Muscle layer of duodenum (tissue), 2 donors: Measurements from ENCODE around the gene FNDC3B.

Source experiments
- H3K27ac ChIP-seq: one replicate; pipeline ENCODE4 v1.7.0; 2013; ENCODE audit warnings: mild to moderate bottlenecking, low read length
- H3K27me3 ChIP-seq: one replicate; pipeline ENCODE4 v1.7.0; 2013; ENCODE audit warnings: low read depth, mild to moderate bottlenecking, control low read depth, low read length
- H3K36me3 ChIP-seq, 2 donors: one replicate each; pipeline ENCODE4 v1.7.0; 2013; ENCODE audit warnings: low read length in 2 of 2, control low read depth in 1 of 2, mild to moderate bottlenecking in 1 of 2; ENCODE audit not compliant: insufficient read depth in 2 of 2, control insufficient read depth in 1 of 2
- H3K4me1 ChIP-seq, 2 donors: one replicate each; pipeline ENCODE4 v1.7.0; 2013; ENCODE audit warnings: low read length in 2 of 2, mild to moderate bottlenecking in 2 of 2, control low read depth in 1 of 2, moderate library complexity in 1 of 2; ENCODE audit not compliant: insufficient read depth in 2 of 2, control insufficient read depth in 1 of 2
- H3K4me3 ChIP-seq, 2 donors: one replicate each; pipeline ENCODE4 v1.7.0; 2013; ENCODE audit warnings: low read length in 2 of 2, low read depth in 1 of 2, mild to moderate bottlenecking in 1 of 2
- H3K9me3 ChIP-seq, 2 donors: one replicate each; pipeline ENCODE4 v1.7.0; 2013; ENCODE audit warnings: low read length in 2 of 2, control low read depth in 1 of 2, mild to moderate bottlenecking in 1 of 2; ENCODE audit not compliant: control insufficient read depth in 1 of 2
- donor health status: healthy.

The FNDC3B gene

DNA sequence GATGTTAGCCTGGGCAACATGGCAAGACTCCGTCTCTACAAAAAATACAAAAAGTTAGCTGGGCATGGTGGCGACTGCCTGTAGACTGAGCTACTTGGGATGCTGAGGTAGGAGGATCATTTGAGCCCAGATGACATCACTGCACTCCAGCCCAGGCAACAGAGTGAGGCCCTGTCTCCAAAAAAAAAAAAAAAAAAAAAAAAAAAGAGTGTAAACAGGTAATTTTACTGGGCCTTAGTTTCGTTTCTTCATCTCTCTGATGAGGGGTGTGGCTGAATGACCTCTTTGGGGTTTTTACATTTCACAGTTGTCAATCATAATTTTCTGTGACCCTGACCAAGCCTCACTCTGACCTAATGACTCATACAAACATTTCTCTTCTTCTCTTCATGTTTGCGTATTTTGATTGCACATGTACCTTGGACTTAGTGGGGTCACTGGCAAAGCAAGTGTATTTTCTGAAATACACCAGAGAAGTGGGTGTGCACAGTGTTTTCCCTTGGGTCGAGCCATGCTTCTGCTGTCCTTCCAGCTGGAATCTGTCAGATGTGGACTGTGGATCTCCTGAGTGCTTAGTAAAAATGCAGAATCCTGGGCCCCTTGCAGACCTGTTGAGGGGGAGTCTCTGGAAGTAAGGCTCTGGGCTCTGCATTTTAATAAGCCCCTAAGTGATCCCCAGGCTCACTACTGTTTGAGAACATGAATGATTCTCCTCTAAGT lies 140.5 kb downstream of the FNDC3B start:
- no peaks in the 10 kb centered on the region for H3K27me3 ChIP-seq
- no peaks in the 10 kb centered on the region for H3K9me3 ChIP-seq
- no peaks in the 10 kb centered on the region for H3K36me3 ChIP-seq
- no peak overlapping the region for H3K27ac ChIP-seq
- no peak overlapping the region for H3K4me3 ChIP-seq
- peaks cover 9 to 43% of the 10 kb centered on the region in 2 donors for H3K4me1 ChIP-seq

DNA sequence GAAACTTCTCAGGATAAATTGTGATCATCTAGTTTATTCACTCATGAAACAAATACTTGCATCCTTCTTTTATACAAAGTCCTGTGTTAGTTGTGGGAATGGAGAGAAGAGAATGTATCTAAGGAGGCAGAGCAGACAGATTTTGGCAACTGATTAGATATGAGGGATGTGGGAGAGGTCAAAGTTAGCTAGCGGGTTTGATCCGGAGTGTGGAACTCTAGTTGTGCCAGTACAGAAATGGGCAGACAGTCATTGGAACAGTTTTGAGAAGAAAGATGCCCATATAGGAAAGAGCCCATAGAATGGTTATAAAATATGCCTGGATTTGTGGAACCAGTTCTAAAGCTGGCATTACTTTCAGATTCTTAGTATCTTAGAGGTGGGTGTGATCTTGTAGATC lies 141.1 kb downstream of the FNDC3B start:
- Histone ChIP-seq H3K9me3 (no peaks in the 10 kb centered on the region), H3K27ac (no peak overlapping the region), H3K36me3 (no peaks in the 10 kb centered on the region), H3K27me3 (no peaks in the 10 kb centered on the region), H3K4me1 (peaks cover 9 to 49% of the 10 kb centered on the region in 2 donors), H3K4me3 (no peak overlapping the region)

DNA sequence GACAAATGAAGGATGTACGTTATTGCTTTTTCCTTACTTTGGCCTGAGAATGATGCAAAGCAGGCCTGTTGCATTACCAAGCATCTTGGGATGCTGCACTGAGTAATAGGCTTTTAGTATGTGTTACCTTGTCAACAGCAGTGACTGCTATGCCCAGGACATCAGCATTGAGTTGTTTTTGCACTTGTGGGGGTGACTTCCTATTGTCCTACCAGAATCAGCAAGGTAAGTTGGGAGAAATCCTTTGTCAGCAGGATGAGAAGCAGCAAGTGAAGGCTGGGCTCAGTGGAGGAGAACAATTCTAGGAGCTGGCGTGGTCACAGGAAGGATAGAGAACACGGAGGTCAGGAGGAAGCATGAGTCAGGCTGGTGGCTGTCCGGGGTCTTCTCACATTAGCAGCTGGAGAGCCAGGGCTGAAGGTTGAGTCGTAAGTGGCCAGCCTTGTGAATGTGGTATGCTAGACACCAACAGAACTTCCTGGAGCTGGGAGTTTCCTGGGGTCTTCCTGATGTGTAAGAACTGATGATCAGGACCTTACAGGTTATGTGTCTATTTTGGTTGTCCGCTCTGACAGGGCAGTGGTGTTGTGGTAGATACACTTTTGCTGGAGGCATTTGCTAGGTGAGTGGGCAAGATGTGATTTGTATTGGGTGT lies 142.7 kb downstream of the FNDC3B start:
- H3K4me1 ChIP-seq: peaks cover 5 to 39% of the 10 kb centered on the region in 2 donors
- H3K27ac ChIP-seq: no peak overlapping the region
- H3K36me3 ChIP-seq: no peaks in the 10 kb centered on the region
- no peak overlapping the region for H3K4me3 ChIP-seq
- no peaks in the 10 kb centered on the region for H3K9me3 ChIP-seq
- no peaks in the 10 kb centered on the region for H3K27me3 ChIP-seq

DNA sequence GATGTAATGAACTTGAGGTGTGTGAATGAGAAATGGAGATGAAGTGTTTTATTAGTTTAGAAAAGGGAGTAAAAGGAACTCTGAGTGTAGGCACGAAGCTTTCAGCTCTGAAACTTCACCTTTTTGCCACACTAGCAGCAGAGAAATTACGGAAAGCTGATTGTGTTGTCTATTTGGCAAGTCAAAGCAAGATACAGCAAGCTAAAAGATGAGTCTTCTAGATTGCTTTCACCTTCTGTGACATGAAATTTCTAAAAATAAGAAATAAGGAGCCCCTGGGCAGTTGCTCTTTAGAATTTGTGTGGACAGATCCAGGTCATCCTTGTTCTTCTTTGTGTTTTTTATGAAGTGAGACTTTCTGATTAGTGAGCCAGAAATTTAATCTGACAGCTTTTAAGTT lies 143.4 kb downstream of the FNDC3B start:
- Histone ChIP-seq H3K4me1 (peaks cover 4 to 36% of the 10 kb centered on the region in 2 donors), H3K4me3 (no peak overlapping the region), H3K36me3 (no peaks in the 10 kb centered on the region), H3K9me3 (no peaks in the 10 kb centered on the region), H3K27ac (no peak overlapping the region), H3K27me3 (no peaks in the 10 kb centered on the region)

DNA sequence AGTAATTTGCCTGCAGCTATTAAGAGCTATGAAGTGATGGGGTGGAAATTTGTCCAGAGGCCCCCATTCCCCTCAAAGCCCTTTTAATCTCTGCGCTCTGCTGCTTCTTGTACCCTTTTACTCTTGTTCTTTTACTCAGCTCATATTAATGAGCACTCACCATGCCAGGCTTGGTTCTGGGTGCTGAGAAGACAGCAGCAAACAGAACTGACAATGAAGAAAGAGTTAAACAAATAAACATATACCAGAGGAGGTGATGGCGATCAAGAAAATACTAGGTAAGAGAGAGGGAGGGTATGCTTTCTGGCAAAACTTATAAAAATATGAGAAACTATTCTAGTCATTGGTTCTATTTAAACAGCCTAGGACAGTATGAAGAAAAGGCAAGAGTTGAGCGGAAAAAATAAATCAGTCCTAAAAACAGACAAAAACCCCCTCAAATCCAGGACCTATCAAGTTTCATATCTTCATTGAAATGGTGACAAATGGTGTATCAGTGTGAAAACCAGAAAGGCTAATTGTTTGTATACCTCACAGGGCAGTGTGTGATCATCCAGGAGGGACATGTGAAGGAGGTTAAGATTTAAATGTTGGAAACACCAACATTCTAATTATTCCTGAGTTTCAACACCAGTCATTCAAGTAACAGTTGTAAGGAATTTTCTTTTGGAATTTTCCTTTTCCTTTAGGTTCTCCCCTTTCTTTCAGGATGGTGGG lies 144.9 kb downstream of the FNDC3B start:
- Histone ChIP-seq H3K27ac (no peak overlapping the region), H3K9me3 (no peaks in the 10 kb centered on the region), H3K27me3 (no peaks in the 10 kb centered on the region), H3K4me1 (peaks cover 4 to 36% of the 10 kb centered on the region in 2 donors), H3K4me3 (no peak overlapping the region), H3K36me3 (no peaks in the 10 kb centered on the region)

DNA sequence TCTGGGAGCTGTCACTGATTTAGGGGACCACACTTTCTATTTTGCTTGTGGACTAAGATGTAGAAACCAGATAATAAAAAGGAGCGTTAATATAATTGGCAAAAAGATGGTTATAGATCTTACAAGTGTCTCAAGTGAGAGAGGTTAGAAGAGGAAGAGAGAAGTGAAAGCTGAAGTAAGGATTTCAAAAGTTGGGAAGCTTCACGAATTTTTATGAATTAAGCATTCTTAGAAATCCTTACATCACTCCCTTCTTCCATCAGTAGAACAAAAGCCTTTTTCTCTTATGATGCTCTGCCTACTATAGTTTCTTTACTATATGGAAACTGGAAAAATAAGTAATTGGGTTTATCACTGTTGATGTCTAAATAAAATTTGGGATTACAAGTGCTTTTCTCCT lies 146.5 kb downstream of the FNDC3B start:
- no peaks in the 10 kb centered on the region for H3K9me3 ChIP-seq
- H3K4me3 ChIP-seq: no peak overlapping the region
- no peaks in the 10 kb centered on the region for H3K36me3 ChIP-seq
- peaks cover 4 to 29% of the 10 kb centered on the region in 2 donors for H3K4me1 ChIP-seq
- no peaks in the 10 kb centered on the region for H3K27me3 ChIP-seq
- no peak overlapping the region for H3K27ac ChIP-seq

DNA sequence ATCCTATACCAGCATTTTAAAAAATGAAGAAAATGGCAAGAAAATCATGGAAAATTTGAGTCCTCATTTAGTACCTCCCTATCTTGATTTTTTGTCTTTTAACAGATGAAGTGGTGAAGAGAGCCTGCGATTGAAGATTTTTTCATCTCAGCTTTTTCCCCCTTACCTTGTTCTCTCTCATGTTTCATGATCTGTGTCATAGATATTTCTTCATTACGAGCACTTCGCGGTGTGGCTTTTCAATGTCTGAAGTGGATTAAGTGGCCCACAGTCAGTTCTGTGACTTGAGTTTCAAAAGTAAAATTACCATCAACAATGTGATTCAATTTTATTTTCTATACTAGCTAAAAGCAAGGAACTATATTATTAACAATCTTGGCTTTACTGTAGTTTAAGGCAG lies 147.2 kb downstream of the FNDC3B start:
- Histone ChIP-seq H3K27me3 (no peaks in the 10 kb centered on the region), H3K27ac (no peak overlapping the region), H3K4me3 (no peak overlapping the region), H3K36me3 (no peaks in the 10 kb centered on the region), H3K9me3 (no peaks in the 10 kb centered on the region), H3K4me1 (peaks cover 4 to 27% of the 10 kb centered on the region in 2 donors)

DNA sequence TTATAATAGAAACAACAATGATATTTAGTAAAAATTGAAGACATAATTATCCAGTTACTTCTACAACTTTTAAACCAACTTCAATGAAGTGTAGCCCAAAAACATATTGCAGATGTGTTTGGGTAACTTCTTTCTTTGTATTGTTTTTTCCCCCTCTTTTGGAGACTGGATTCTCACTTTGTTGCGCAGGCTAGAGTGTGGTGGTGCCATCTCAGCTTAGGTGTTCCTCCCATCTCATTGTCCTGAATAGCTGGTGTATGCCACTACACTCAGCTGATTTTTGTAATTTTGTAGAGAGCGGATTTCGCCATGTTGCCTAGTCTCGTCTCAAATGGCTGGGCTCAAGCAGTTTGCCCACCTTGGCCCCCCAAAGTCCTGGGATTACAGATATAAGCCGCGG lies 148.1 kb downstream of the FNDC3B start:
- Histone ChIP-seq H3K36me3 (no peaks in the 10 kb centered on the region), H3K27me3 (no peaks in the 10 kb centered on the region), H3K4me3 (no peak overlapping the region), H3K4me1 (peaks cover 4 to 18% of the 10 kb centered on the region in 2 donors), H3K27ac (no peak overlapping the region), H3K9me3 (no peaks in the 10 kb centered on the region)

DNA sequence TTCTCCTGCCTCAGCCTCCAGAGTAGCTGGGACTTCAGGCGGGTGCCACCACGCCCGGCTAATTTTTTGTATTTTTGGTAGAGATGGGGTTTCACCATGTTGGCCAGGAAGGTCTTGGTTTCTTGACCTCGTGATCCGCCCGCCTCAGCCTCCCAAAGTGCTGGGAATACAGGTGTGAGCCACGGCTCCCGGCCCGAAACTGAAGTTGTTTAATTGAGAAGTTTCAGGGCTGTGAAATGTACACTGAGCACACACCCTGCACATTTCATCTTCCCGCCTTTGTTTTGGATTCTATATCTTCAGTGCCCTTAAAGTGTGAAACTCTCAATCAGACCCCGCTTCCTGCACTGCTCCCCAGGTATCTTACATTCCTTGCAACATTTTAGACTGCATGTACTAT lies 149.1 kb downstream of the FNDC3B start:
- Histone ChIP-seq H3K27ac (no peak overlapping the region), H3K4me1 (peaks cover 4 to 16% of the 10 kb centered on the region in 2 donors), H3K36me3 (no peaks in the 10 kb centered on the region), H3K9me3 (no peaks in the 10 kb centered on the region), H3K27me3 (no peaks in the 10 kb centered on the region), H3K4me3 (no peak overlapping the region)

DNA sequence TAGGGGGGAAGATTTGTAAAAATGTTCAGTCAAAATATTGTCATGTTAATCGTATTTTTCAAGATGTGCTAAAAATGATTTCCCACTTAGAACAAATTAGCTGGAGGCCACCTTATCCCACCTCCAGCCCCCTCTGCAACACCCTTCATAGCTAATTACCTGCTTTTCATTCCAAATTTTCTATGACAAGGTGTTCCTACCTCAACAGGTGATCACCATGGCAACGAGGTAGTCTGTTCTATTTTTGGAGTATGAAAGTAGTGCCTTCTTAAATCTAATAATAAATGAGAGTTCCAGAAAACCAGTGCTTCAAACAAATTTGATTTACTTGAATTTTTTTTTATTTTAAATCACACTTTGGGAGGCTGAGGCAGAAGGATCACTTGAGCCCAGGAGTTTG lies 149.8 kb downstream of the FNDC3B start:
- H3K9me3 ChIP-seq: no peaks in the 10 kb centered on the region
- no peak overlapping the region for H3K4me3 ChIP-seq
- no peaks in the 10 kb centered on the region for H3K27me3 ChIP-seq
- peaks cover 4 to 18% of the 10 kb centered on the region in 2 donors for H3K4me1 ChIP-seq
- H3K36me3 ChIP-seq: no peaks in the 10 kb centered on the region
- no peak overlapping the region for H3K27ac ChIP-seq

DNA sequence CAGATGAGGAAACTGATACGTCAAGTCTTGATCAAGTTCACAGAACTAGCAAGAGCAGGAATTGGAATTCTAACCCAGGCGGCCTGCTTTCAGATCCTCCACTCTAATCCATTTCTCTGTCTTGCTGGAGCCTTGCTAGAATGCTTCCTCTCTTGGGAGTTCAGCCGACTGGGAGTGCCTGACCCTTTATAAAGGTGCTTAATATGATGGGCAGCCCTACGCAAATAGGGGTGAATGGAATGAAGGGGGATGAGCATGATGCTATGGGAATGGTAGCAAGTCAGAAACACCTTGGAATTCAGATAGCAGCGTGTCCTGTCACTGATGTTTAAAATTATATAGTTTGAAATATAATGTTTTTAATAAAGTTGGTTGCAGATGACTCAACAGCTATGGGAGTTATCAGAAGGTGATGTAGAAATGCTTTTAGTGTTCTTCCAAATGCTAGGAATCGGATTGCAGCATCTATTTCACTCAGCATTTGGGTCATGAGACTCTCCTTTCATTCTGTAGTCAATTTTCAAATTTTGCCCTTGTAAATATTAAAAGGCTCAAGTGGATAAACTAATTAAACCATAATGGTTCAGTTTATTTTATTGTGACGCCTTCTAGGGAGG lies 150.7 kb downstream of the FNDC3B start:
- no peaks in the 10 kb centered on the region for H3K9me3 ChIP-seq
- H3K36me3 ChIP-seq: no peaks in the 10 kb centered on the region
- no peak overlapping the region for H3K27ac ChIP-seq
- no peak overlapping the region for H3K4me3 ChIP-seq
- H3K27me3 ChIP-seq: no peaks in the 10 kb centered on the region
- peaks cover 0 to 19% of the 10 kb centered on the region in 2 donors for H3K4me1 ChIP-seq
